ENCODE results near the gene TTC9. TPM values are rescaled to one million over a fixed set of nuclear protein-coding genes. Genes with fewer than 3 reads are reported as not detected.

Gene TTC9
- total and polyA plus RNA-seq, 10 of the 15 experiments (the other 5 are each of a cell fraction or from before 2014, with no cell fraction given), result 0.87 to 15.8 (median 7.8) TPM

DNA sequence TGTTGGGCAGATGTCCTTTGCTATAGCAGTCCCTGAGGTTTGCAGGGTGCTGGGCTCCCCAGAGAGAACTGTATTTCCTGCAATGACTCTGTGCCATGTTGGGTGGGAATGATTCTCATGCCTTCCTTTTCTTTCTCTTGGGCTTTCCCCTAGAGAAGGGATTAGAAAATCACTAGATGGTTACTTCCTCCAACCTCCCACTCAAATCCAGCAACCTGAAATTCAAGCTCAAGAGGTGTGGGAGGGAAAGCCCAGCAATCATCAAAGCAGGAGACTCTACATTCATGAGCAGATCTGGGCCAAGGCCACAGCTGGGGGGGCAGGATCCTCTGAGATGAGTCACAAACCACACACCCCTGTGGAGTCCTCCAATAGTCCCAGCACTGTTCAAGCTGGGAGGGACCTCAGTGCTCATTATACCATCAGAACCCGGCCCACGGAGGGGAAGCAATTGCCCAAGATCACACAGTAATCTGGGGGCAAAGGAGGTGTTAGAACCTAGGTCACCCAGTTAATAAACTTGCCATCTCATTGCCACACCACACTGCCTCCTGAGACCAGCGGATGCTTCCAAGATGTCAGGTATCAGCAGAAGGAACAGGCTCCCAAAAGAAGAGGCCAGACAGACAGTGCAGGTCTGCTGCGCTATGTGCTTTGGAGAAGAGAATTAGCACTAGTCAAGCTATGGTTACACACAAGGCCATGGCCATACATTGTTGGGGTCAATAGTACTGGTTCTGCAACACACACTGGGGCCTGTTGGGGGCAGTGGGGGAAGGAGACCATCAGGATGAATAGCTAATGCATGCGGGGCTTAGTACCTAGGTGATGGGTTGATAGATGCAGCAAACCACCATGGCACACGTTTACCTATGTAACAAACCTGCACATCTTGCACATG, 65.7 kb downstream of the TTC9 start (continued):
- TF ChIP-seq NR2C1 (IDR thresholded peaks at IDR 0.05) (no peak), RELA (IDR thresholded peaks at IDR 0.05; ENCODE audit: borderline replicate concordance, partially characterized antibody) (no peak), ATF7 (IDR thresholded peaks at IDR 0.05; ENCODE audit: low read depth) (peak; percentile 54; the same call in 1 of the 2 replicates), IKZF1 (conservative IDR thresholded peaks at IDR 0.05) (peak; percentile 84), CEBPB (IDR thresholded peaks at IDR 0.05; ENCODE audit: borderline replicate concordance in 1 of 2, low read depth in 2 of 2, low read length in 2 of 2) (no peak), YBX1 (IDR thresholded peaks at IDR 0.05) (no peak), NR2F1 (conservative IDR thresholded peaks at IDR 0.05) (0 out of 2 replicates have a peak, but pooled peaks have one; percentile 54), ZNF622 (IDR thresholded peaks at IDR 0.05) (no peak), E4F1 (IDR thresholded peaks at IDR 0.05; ENCODE audit: borderline replicate concordance, partially characterized antibody) (no peak), NFIC (IDR thresholded peaks at IDR 0.05; ENCODE audit: low read depth, low read length) (peak; percentile 77), E2F4 (IDR thresholded peaks at IDR 0.05; ENCODE audit: low read depth, low read length) (no peak), TARDBP (IDR thresholded peaks at IDR 0.05; ENCODE audit: borderline replicate concordance) (no peak), ZNF217 (IDR thresholded peaks at IDR 0.05) (no peak), FOXM1 (IDR thresholded peaks at IDR 0.05; ENCODE audit: low read depth, low read length) (peak; percentile 61), BRCA1 (IDR thresholded peaks at IDR 0.05; ENCODE audit: low read depth, low read length) (no peak), BCL11A (IDR thresholded peaks at IDR 0.05; ENCODE audit: low read depth, low read length) (peak; percentile 41; the same call in 1 of the 2 replicates), NRF1 (conservative IDR thresholded peaks at IDR 0.05; ENCODE audit: low read depth, low read length) (no peak), CBX3 (IDR thresholded peaks at IDR 0.05; ENCODE audit: borderline replicate concordance, low read depth) (no peak), ESRRA (IDR thresholded peaks at IDR 0.05; ENCODE audit: low read length) (no peak), POLR2AphosphoS2 (IDR thresholded peaks at IDR 0.05; ENCODE audit: low read depth, low read length) (no peak)
- TF ChIP-seq, protein P1, sequence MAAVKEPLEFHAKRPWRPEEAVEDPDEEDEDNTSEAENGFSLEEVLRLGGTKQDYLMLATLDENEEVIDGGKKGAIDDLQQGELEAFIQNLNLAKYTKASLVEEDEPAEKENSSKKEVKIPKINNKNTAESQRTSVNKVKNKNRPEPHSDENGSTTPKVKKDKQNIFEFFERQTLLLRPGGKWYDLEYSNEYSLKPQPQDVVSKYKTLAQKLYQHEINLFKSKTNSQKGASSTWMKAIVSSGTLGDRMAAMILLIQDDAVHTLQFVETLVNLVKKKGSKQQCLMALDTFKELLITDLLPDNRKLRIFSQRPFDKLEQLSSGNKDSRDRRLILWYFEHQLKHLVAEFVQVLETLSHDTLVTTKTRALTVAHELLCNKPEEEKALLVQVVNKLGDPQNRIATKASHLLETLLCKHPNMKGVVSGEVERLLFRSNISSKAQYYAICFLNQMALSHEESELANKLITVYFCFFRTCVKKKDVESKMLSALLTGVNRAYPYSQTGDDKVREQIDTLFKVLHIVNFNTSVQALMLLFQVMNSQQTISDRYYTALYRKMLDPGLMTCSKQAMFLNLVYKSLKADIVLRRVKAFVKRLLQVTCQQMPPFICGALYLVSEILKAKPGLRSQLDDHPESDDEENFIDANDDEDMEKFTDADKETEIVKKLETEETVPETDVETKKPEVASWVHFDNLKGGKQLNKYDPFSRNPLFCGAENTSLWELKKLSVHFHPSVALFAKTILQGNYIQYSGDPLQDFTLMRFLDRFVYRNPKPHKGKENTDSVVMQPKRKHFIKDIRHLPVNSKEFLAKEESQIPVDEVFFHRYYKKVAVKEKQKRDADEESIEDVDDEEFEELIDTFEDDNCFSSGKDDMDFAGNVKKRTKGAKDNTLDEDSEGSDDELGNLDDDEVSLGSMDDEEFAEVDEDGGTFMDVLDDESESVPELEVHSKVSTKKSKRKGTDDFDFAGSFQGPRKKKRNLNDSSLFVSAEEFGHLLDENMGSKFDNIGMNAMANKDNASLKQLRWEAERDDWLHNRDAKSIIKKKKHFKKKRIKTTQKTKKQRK (IDR thresholded peaks at IDR 0.05; ENCODE audit: low read depth, low read length), result no peak
- TF ChIP-seq, protein P2, sequence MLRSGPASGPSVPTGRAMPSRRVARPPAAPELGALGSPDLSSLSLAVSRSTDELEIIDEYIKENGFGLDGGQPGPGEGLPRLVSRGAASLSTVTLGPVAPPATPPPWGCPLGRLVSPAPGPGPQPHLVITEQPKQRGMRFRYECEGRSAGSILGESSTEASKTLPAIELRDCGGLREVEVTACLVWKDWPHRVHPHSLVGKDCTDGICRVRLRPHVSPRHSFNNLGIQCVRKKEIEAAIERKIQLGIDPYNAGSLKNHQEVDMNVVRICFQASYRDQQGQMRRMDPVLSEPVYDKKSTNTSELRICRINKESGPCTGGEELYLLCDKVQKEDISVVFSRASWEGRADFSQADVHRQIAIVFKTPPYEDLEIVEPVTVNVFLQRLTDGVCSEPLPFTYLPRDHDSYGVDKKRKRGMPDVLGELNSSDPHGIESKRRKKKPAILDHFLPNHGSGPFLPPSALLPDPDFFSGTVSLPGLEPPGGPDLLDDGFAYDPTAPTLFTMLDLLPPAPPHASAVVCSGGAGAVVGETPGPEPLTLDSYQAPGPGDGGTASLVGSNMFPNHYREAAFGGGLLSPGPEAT (IDR thresholded peaks at IDR 0.05; ENCODE audit: low read depth), result peak; percentile 68; the same call in 1 of the 2 replicates

Data from GM12878 (cell line).